Mucosa of descending colon (tissue), 3 donors: ENCODE results near the gene RWDD4. TPM values are rescaled to one million over a fixed set of nuclear protein-coding genes. Genes with fewer than 3 reads are reported as not detected.

Source experiments
- ATAC-seq: fragments of 200-7000 bp; cut with Tn5 transposase; one replicate; pipeline ENCODE4 v1.9.1; 2020; ENCODE audit warnings: mild to moderate bottlenecking, moderate library complexity
- DNase-seq, 3 donors: peaks; one replicate each; pipeline ENCODE4 v3.0.0-alpha.2; 2020
- H3K36me3 ChIP-seq: fragments of 200-600 bp; one replicate; pipeline ENCODE4 v1.8.0; 2021; ENCODE audit warnings: low read depth, mild to moderate bottlenecking
- H3K4me1 ChIP-seq: fragments of 200-600 bp; one replicate; pipeline ENCODE4 v1.8.0; 2021; ENCODE audit warnings: low read depth, mild to moderate bottlenecking
- H3K4me3 ChIP-seq: fragments of 200-600 bp; one replicate; pipeline ENCODE4 v1.8.0; 2021; ENCODE audit warnings: mild to moderate bottlenecking
- H3K9me3 ChIP-seq: fragments of 200-600 bp; one replicate; pipeline ENCODE4 v1.8.0; 2021; ENCODE audit warnings: mild to moderate bottlenecking
- intact Hi-C, 2 donors: fragments of 100-400 bp; cut with DNase I in 1 of 2; cut with micrococcal nuclease in 1 of 2; formaldehyde crosslinking; loops; one replicate each; pipeline versions ENCODE4 v1.11.0 to v1.11.1; 2022; cut with DNase I, micrococcal nuclease
- total RNA-seq, 3 donors: library from RNA; stranded (reverse); fragmentation: NEBNext Ultra II Directional in 2 of 3; extraction: Animal tissue kit (Norgen Biotek cat#: 25700) in 2 of 3; gene quantifications; one replicate each; pipeline versions ENCODE4 v1.2.1 to v1.2.4, GENCODE V29; 2021 to 2023
- TF ChIP-seq, protein P1 (sequence below): fragments of 200-600 bp; IDR thresholded peaks from one replicate; pipeline ENCODE4 v1.8.0; 2022; ENCODE audit warnings: antibody characterized with exemption, mild to moderate bottlenecking
- donor health status: DM: no; HTN: no; CAD: no; lungs with moderate emphysema.
- donor health status: DM: no; HTN: no; CAD: no.
- donor health status: DM: no; HTN: yes; CAD: no.

The RWDD4 gene
- total RNA-seq, 3 donors from 2014 or later, result 14.7 to 18.6 (median 15.0) TPM

- ATAC-seq (no peak), DNase-seq (no peak)
- Histone ChIP-seq H3K36me3 (no peaks in the 10 kb centered on the region), H3K4me1 (no peaks in the 10 kb centered on the region), H3K9me3 (no peaks in the 10 kb centered on the region), H3K4me3 (no peak overlapping the region)
- TF ChIP-seq, protein P1, sequence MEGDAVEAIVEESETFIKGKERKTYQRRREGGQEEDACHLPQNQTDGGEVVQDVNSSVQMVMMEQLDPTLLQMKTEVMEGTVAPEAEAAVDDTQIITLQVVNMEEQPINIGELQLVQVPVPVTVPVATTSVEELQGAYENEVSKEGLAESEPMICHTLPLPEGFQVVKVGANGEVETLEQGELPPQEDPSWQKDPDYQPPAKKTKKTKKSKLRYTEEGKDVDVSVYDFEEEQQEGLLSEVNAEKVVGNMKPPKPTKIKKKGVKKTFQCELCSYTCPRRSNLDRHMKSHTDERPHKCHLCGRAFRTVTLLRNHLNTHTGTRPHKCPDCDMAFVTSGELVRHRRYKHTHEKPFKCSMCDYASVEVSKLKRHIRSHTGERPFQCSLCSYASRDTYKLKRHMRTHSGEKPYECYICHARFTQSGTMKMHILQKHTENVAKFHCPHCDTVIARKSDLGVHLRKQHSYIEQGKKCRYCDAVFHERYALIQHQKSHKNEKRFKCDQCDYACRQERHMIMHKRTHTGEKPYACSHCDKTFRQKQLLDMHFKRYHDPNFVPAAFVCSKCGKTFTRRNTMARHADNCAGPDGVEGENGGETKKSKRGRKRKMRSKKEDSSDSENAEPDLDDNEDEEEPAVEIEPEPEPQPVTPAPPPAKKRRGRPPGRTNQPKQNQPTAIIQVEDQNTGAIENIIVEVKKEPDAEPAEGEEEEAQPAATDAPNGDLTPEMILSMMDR, result no peak
- intact Hi-C loops, result no loop called here
Measured at GRCh38 chr4:183610613-183611012, 48.4 kb downstream of the RWDD4 start.

- no peaks in the 10 kb centered on the region for H3K36me3 ChIP-seq
- TF ChIP-seq, protein P1, result no peak
- DNase-seq (no peak), ATAC-seq (no peak)
- no peaks in the 10 kb centered on the region for H3K9me3 ChIP-seq
- H3K4me3 ChIP-seq, result no peak overlapping the region
- no peaks in the 10 kb centered on the region for H3K4me1 ChIP-seq
- intact Hi-C loops, result no loop called here
Measured at GRCh38 chr4:183610033-183610432, 49.0 kb downstream of the RWDD4 start.

DNA sequence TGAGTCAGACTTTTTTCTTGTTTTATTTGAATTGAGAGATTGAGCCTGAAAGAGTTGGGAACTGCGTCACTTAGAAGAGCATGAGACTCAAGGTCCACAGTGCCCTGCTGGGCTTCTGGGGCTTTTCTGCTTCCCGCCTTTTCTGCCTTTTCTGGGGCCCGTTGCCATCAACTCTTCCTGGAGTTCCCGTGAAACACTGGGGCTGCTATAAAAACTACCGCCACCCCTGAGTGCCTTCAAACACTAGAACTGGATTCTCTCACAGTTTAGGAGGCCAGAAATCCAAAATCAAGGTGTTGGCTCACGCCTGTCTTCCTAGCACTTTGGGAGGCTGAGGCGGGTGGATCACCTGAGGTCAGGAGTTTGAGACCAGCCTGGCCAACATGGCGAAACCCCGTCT, 49.8 kb downstream of the RWDD4 start:
- ATAC-seq (no peak), DNase-seq (no peak)
- H3K9me3 ChIP-seq, result no peaks in the 10 kb centered on the region
- intact Hi-C loops, result no loop called here
- H3K4me1 ChIP-seq, result no peaks in the 10 kb centered on the region
- TF ChIP-seq, protein P1, result no peak
- no peaks in the 10 kb centered on the region for H3K36me3 ChIP-seq
- no peak overlapping the region for H3K4me3 ChIP-seq

DNA sequence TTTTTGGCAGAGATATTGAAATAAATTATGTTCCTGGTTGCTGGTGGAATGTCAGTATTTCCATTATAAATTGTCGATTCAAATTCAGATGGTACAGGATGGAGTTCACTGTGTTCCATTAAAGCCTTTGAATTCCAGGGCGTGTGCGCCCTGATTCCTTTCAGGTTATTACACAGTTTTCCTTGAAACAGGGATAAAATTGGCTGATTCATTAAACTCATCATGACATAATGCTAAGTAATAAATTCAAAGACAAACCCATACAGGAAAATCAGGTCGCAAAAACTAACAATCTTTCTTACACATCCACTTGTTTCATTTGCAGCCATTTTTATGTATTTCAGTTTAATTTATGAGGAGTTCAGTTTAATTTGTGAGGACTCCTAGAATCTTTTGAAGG, 51.1 kb downstream of the RWDD4 start:
- H3K4me1 ChIP-seq, result no peaks in the 10 kb centered on the region
- no peaks in the 10 kb centered on the region for H3K36me3 ChIP-seq
- H3K9me3 ChIP-seq, result no peaks in the 10 kb centered on the region
- DNase-seq, result no peak
- no peak overlapping the region for H3K4me3 ChIP-seq
- intact Hi-C loops, result no loop called here
- ATAC-seq, result no peak
- TF ChIP-seq, protein P1, result no peak

DNA sequence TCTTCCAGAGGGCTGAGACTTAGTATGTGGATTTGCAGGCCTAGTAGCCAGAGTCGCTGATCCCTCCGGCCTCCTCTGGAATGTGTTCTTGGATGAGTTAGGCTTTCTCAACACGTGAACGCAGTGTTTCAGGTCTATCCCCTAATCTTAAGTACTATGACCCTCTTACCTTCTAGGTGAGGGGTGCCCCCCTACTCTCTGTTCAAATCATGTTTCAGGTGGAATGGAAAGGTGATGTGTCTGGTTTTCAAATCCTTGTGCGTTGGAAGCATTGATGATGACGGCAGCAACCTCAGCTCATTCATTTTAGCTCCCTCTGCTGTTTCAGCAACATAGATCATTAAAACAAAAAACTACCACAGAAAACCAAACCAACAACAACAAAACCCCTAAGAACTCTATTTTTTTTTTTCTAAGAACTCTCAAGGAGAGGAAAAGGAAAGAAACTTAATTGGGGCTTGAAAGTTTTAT, 56.4 kb downstream of the RWDD4 start:
- H3K4me1 ChIP-seq, result no peaks in the 10 kb centered on the region
- no peak overlapping the region for H3K4me3 ChIP-seq
- H3K9me3 ChIP-seq, result no peaks in the 10 kb centered on the region
- intact Hi-C loops, result no loop called here
- no peaks in the 10 kb centered on the region for H3K36me3 ChIP-seq
- TF ChIP-seq, protein P1, result no peak
- peak; percentile 27 for ATAC-seq
- DNase-seq, result peak in 1 of 3 donors; percentile 7

GRCh38 chr4:183601381-183601780, 57.6 kb downstream of the RWDD4 start:
- DNase-seq (no peak), ATAC-seq (no peak)
- Histone ChIP-seq H3K4me1 (no peaks in the 10 kb centered on the region), H3K9me3 (no peaks in the 10 kb centered on the region), H3K36me3 (no peaks in the 10 kb centered on the region), H3K4me3 (no peak overlapping the region)
- TF ChIP-seq, protein P1, result no peak
- intact Hi-C loops, result no loop called here
